Ascending aorta (tissue), 2 donors: ENCODE data around the gene SNCAIP. TPM values are rescaled to one million over a fixed set of nuclear protein-coding genes. Genes with fewer than 3 reads are reported as not detected.

Experiments used
- DNase-seq, 2 donors: peaks; one replicate each; pipeline ENCODE4 v3.0.0-alpha.2; 2019; ENCODE audit warnings: low spot score in 2 of 2
- H3K27ac ChIP-seq, 2 donors: fragments of 200-600 bp; sonication (generic); one replicate each; pipeline ENCODE4 v1.5.1; 2016 to 2017; ENCODE audit warnings: mild to moderate bottlenecking in 1 of 2
- H3K27me3 ChIP-seq: fragments of 200-600 bp; sonication (generic); one replicate; pipeline ENCODE4 v1.5.1; 2017
- H3K36me3 ChIP-seq, 2 donors: fragments of 200-600 bp; sonication (generic); one replicate each; pipeline ENCODE4 v1.5.1; 2016
- H3K4me1 ChIP-seq, 2 donors: fragments of 200-600 bp; sonication (generic); one replicate each; pipeline ENCODE4 v1.5.1; 2016 to 2017; ENCODE audit warnings: mild to moderate bottlenecking in 1 of 2
- H3K4me3 ChIP-seq, 2 donors: fragments of 200-600 bp; sonication (generic); one replicate each; pipeline ENCODE4 v1.5.1; 2016 to 2017; ENCODE audit warnings: mild to moderate bottlenecking in 1 of 2
- H3K9me3 ChIP-seq, 2 donors: fragments of 200-600 bp; sonication (generic); one replicate each; pipeline ENCODE4 v1.5.1; 2016
- CTCF ChIP-seq, 3 experiments: fragments of 200-600 bp in 2 of 3; fragments of 450-650 bp in 1 of 3; sonication (generic) in 2 of 3; IDR thresholded peaks; one replicate each; pipeline ENCODE4 v1.5.1; 2016 to 2019; ENCODE audit warnings: antibody characterized with exemption in 3 of 3, mild to moderate bottlenecking in 1 of 3, moderate library complexity in 1 of 3
- intact Hi-C: fragments of 100-400 bp; cut with DNase I; formaldehyde crosslinking; loops from one replicate; pipeline ENCODE4 v1.15.1; 2023
- total RNA-seq: library from RNA; depleted of rRNA; stranded (reverse); fragments of >200 nt; gene quantifications from one replicate; pipeline ENCODE4 v1.1.0, GENCODE V29; 2016

The SNCAIP gene
- total RNA-seq, 1 donor from 2014 or later: 2.9 TPM

- Histone ChIP-seq H3K4me3 (no peak overlapping the region), H3K27ac (no peak overlapping the region), H3K4me1 (peaks cover 0 to 13% of the 10 kb centered on the region in 2 donors), H3K27me3 (no peaks in the 10 kb centered on the region), H3K9me3 (no peaks in the 10 kb centered on the region), H3K36me3 (no peaks in the 10 kb centered on the region)
- peak in 2 of 3 experiments; percentile 13 to 23 for TF ChIP-seq CTCF (IDR thresholded peaks at IDR 0.05)
- DNase-seq: no peak
- intact Hi-C loops: no loop called here
Measured at GRCh38 chr5:122295138-122295537, 16.9 kb upstream of the SNCAIP start.

GRCh38 chr5:122296871-122297270, 15.2 kb upstream of the SNCAIP start:
- no peak for DNase-seq
- Histone ChIP-seq H3K4me1 (peaks cover 0 to 9% of the 10 kb centered on the region in 2 donors), H3K27me3 (no peaks in the 10 kb centered on the region), H3K36me3 (no peaks in the 10 kb centered on the region), H3K4me3 (no peak overlapping the region), H3K9me3 (no peaks in the 10 kb centered on the region), H3K27ac (no peak overlapping the region)
- no peak for TF ChIP-seq CTCF (IDR thresholded peaks at IDR 0.05)
- intact Hi-C loops: no loop called here

GRCh38 chr5:122297587-122298298, 14.3 kb upstream of the SNCAIP start:
- Histone ChIP-seq H3K4me3 (no peak overlapping the region), H3K36me3 (no peaks in the 10 kb centered on the region), H3K4me1 (peaks cover 0 to 1% of the 10 kb centered on the region in 2 donors), H3K27ac (no peak overlapping the region), H3K27me3 (no peaks in the 10 kb centered on the region), H3K9me3 (no peaks in the 10 kb centered on the region)
- no peak for DNase-seq
- intact Hi-C loops: no loop called here
- no peak for TF ChIP-seq CTCF (IDR thresholded peaks at IDR 0.05)

GRCh38 chr5:122300374-122300773, 11.7 kb upstream of the SNCAIP start:
- Histone ChIP-seq H3K36me3 (no peaks in the 10 kb centered on the region), H3K27me3 (no peaks in the 10 kb centered on the region), H3K9me3 (no peaks in the 10 kb centered on the region), H3K27ac (no peak overlapping the region), H3K4me3 (no peak overlapping the region), H3K4me1 (no peaks in the 10 kb centered on the region)
- intact Hi-C loops: no loop called here
- no peak for DNase-seq
- no peak for TF ChIP-seq CTCF (IDR thresholded peaks at IDR 0.05)

GRCh38 chr5:122301016-122301415, 11.0 kb upstream of the SNCAIP start:
- TF ChIP-seq CTCF (IDR thresholded peaks at IDR 0.05): no peak
- Histone ChIP-seq H3K4me1 (no peaks in the 10 kb centered on the region), H3K9me3 (no peaks in the 10 kb centered on the region), H3K27me3 (no peaks in the 10 kb centered on the region), H3K36me3 (no peaks in the 10 kb centered on the region), H3K4me3 (no peak overlapping the region), H3K27ac (no peak overlapping the region)
- intact Hi-C loops: no loop called here
- DNase-seq: no peak
